ENCODE measurements around the gene PIN1. TPM values are rescaled to one million over a fixed set of nuclear protein-coding genes. Genes with fewer than 3 reads are reported as not detected.
"Not testable (repeated sequence)": the region's sequence is repeated elsewhere in the genome, so short reads cannot be mapped to it uniquely, and the experiment has no call there.

Gene PIN1
- total and polyA plus RNA-seq, 12 donors = 28.5 to 177 (median 114) TPM

DNA sequence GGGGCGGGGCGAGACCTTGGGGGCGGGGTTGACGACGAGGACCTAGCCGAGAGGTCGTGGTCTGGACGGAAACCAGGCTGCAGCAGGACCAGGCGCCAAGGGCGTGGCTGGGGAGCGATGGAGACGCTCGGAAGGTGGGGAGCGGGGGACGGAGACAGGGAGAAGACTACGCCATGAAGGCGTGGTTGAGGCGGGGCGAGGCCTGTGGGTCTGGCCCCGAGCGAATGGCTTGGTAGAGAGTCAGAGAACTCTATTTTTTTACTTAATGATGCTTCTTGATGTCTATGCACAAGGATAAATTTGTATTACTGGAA, 15.6 kb upstream of the PIN1 start:
- no peak for TF ChIP-seq POLR2A (IDR thresholded peaks at IDR 0.05)
- TF ChIP-seq, protein P1, sequence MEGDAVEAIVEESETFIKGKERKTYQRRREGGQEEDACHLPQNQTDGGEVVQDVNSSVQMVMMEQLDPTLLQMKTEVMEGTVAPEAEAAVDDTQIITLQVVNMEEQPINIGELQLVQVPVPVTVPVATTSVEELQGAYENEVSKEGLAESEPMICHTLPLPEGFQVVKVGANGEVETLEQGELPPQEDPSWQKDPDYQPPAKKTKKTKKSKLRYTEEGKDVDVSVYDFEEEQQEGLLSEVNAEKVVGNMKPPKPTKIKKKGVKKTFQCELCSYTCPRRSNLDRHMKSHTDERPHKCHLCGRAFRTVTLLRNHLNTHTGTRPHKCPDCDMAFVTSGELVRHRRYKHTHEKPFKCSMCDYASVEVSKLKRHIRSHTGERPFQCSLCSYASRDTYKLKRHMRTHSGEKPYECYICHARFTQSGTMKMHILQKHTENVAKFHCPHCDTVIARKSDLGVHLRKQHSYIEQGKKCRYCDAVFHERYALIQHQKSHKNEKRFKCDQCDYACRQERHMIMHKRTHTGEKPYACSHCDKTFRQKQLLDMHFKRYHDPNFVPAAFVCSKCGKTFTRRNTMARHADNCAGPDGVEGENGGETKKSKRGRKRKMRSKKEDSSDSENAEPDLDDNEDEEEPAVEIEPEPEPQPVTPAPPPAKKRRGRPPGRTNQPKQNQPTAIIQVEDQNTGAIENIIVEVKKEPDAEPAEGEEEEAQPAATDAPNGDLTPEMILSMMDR (IDR thresholded peaks at IDR 0.05) = no peak
- Histone ChIP-seq H3K27ac (peak overlapping the region in 3 of 5 donors; percentile 28 to 97 (median 68)), H3K4me3 (peak overlapping the region in 1 of 4 donors; percentile 28), H3K9me3 (replicated peaks in 1 of 3) (no peaks in the 10 kb centered on the region), H3K36me3 (replicated peaks in 1 of 2) (peaks cover 0 to 2% of the 10 kb centered on the region in 2 donors), H3K4me1 (replicated peaks in 1 of 2) (peaks cover 5 to 16% of the 10 kb centered on the region in 2 donors), H3K27me3 (no peaks in the 10 kb centered on the region)
- 0 to 3% (median 0%) methylated on average over 11 to 21 of the region's 21 CpGs for WGBS, 4 donors
- DNase-seq = no peak
- intact Hi-C loops (cut with DNase I) = loop anchor here in 1 of 2 donors (10.0 kb wide), 1 partner anchor 675 kb away; the partner anchor contains the start of gene ZNF317

DNA sequence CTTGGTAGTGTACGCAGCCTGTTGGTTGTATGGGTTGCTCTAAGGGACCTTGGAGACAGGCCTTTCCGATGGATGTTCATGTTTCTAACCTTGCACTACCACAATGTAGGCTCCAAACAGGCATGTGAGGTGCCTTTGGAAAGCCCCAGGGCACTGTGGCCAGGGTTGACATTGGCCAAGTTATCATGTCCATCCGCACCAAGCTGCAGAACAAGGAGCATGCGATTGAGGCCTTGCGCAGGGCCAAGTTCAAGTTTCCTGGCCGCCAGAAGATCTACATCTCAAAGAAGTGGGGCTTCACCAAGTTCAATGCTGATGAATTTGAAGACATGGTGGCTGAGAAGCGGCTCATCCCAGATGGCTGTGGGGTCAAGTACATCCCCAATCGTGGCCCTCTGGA, 15.1 kb upstream of the PIN1 start:
- H3K9me3 ChIP-seq (replicated peaks in 1 of 3); H3K27me3 ChIP-seq; intact Hi-C loops (cut with DNase I); H3K36me3 ChIP-seq (replicated peaks in 1 of 2): not testable (repeated sequence)
- Histone ChIP-seq H3K4me1 (replicated peaks in 1 of 2) (peaks cover 5 to 16% of the 10 kb centered on the region in 2 donors), H3K4me3 (peak overlapping the region in 1 of 4 donors; percentile 28), H3K27ac (peak overlapping the region in 3 of 5 donors; percentile 28 to 97 (median 68))
- peak in 3 of 7 donors; percentile 40 to 70 (median 53) for DNase-seq
- 83 to 92% (median 88%) methylated on average over 6 to 8 of the region's 8 CpGs for WGBS, 4 donors

DNA sequence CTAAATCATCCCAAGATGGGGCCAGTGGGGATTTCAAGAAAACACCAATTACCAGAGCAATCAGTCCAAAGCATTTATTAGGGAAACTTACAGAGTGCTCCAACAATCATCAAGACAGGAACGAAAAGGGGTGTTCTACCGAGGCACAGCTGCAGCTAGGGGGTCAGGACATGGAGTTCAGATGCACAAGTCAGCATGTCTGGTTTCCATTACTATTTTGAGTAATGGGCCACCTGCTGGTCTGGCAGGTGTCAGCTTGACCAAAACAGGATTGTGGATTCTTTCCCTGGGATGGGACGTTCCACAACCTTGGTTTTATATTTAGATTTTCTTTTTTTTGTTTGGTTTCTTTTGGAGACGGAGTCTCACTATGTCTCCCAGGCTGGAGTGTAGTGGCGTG, 11.3 kb upstream of the PIN1 start:
- H3K27me3 ChIP-seq = no peaks in the 10 kb centered on the region
- WGBS, 4 donors = 79 to 85% (median 83%) methylated on average over 5 of the region's 5 CpGs
- no peaks in the 10 kb centered on the region for H3K9me3 ChIP-seq (replicated peaks in 1 of 3)
- TF ChIP-seq POLR2A (IDR thresholded peaks at IDR 0.05) = no peak
- TF ChIP-seq, protein P1 (IDR thresholded peaks at IDR 0.05) = no peak
- DNase-seq = no peak
- H3K4me1 ChIP-seq (replicated peaks in 1 of 2) = peaks cover 7 to 18% of the 10 kb centered on the region in 2 donors
- intact Hi-C loops (cut with DNase I) = no loop called here
- H3K27ac ChIP-seq = no peak overlapping the region
- no peak overlapping the region for H3K4me3 ChIP-seq
- H3K36me3 ChIP-seq (replicated peaks in 1 of 2) = no peaks in the 10 kb centered on the region

DNA sequence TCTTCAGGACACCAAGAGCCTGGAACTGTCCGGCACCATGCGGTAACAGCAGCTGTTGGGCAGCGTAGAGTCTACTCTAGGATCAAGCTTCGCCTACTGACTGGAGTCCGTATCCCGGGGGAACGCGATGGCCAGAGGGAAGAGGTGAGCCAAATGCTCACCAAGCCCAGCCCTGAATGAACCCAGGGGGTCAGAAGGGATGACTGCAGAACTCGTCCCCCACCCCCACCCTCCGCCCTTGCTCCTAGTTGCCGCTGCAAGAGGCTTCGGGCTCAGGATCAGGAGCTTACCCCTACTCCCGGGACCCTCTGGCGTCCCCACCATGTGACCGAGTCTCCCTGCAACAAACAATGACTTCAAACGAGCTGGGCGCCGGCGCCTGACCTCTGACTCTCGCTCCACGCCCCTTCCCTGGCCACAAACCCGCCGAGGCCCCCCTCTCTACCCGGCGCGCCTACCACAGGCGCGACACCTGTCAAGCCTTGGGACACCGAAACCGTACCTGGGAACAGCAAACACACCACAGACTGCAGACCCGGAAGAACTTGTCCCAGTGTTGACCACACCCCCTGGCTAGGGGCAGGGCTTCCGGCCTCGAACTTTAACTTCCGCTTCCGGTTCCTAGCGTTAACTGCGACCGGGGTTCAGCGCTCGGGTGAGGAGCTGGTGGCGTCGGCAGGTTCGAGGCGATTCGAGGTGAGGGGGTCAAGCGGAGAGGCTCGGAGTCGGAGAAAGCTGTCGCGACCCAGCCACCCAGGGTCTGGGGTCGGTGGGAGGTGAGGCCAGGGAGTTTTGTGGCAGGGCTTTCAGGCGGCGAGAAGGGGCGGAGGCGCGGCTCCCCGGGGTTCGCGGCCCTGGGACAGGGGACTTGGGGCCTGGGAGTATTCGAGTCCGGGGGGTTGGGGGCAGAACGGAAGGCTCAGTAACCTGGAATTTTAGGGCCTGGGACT, 7.6 kb upstream of the PIN1 start, which contains the start of gene UBL5:
Gene UBL5 (plus strand): TSS at position 630 of the 950 bp plus-strand sequence. CDS start 420 bp downstream, outside the sequence.
- H3K9me3 ChIP-seq (replicated peaks in 1 of 3) = no peaks in the 10 kb centered on the region
- peaks cover 7 to 22% of the 10 kb centered on the region in 2 donors for H3K4me1 ChIP-seq (replicated peaks in 1 of 2)
- intact Hi-C loops (cut with DNase I) = no loop called here
- H3K4me3 ChIP-seq = peak within 1 kb of the TSS; percentile 58 to 96 (median 81)
- TF ChIP-seq, protein P1 (IDR thresholded peaks at IDR 0.05) = no peak
- TF ChIP-seq POLR2A (IDR thresholded peaks at IDR 0.05) = peak; percentile 61 to 79
- peak within 1 kb of the TSS in 4 of 5 donors; percentile 41 to 86 (median 64) for H3K27ac ChIP-seq
- 0 to 1% (median 0%) methylated on average over 5 to 62 of the region's 62 CpGs for WGBS, 4 donors
- no peaks in the 10 kb centered on the region for H3K27me3 ChIP-seq
- peaks cover 0 to 15% of the 10 kb centered on the region in 2 donors for H3K36me3 ChIP-seq (replicated peaks in 1 of 2)
- peak; percentile 83 to 94 (median 88) for DNase-seq
